Measurements from ENCODE around the gene DNAJA1. TPM values are rescaled to one million over a fixed set of nuclear protein-coding genes. Genes with fewer than 3 reads are reported as not detected.
A peak's percentile ranks its signal among the peaks of the same experiment; 100 is the strongest.

DNAJA1 gene
- total RNA-seq, 4 donors from 2014 or later, result 75.6 to 111 (median 96.5) TPM

GRCh38 chr9:33051144-33051543 lies 26.1 kb downstream of the DNAJA1 start:
- H3K4me1 ChIP-seq, result no peaks in the 10 kb centered on the region
- no peak overlapping the region for H3K4me3 ChIP-seq
- no peak for ATAC-seq
- no peaks in the 10 kb centered on the region for H3K27me3 ChIP-seq
- no peaks in the 10 kb centered on the region for H3K9me3 ChIP-seq
- no peak for TF ChIP-seq POLR2AphosphoS5 (IDR thresholded peaks at IDR 0.05)
- TF ChIP-seq POLR2A (IDR thresholded peaks at IDR 0.05), result no peak
- no peak for TF ChIP-seq EP300 (IDR thresholded peaks at IDR 0.05)
- no peak for TF ChIP-seq CTCF (IDR thresholded peaks at IDR 0.05)
- no peak overlapping the region for H3K27ac ChIP-seq
- H3K36me3 ChIP-seq, result peaks cover 5 to 98% of the 10 kb centered on the region in 2 donors
- WGBS, 2 donors (ENCODE audit: low coverage in 1 of 2), result 89 to 90% methylated on average over 4 of the region's 4 CpGs

GRCh38 chr9:33065157-33066076 lies 40.3 kb downstream of the DNAJA1 start:
- WGBS, 2 donors (ENCODE audit: low coverage in 1 of 2), result 76 to 85% methylated on average over 2 to 5 of the region's 5 CpGs
- no peaks in the 10 kb centered on the region for H3K27me3 ChIP-seq
- peaks cover 9 to 100% of the 10 kb centered on the region in 2 donors for H3K36me3 ChIP-seq
- no peak overlapping the region for H3K27ac ChIP-seq
- TF ChIP-seq EP300 (IDR thresholded peaks at IDR 0.05), result no peak
- TF ChIP-seq CTCF (IDR thresholded peaks at IDR 0.05), result no peak
- TF ChIP-seq POLR2AphosphoS5 (IDR thresholded peaks at IDR 0.05), result no peak
- TF ChIP-seq POLR2A (IDR thresholded peaks at IDR 0.05), result no peak
- ATAC-seq, result no peak
- no peaks in the 10 kb centered on the region for H3K9me3 ChIP-seq
- H3K4me3 ChIP-seq, result no peak overlapping the region
- H3K4me1 ChIP-seq, result no peaks in the 10 kb centered on the region

GRCh38 chr9:33068991-33069390 lies 43.9 kb downstream of the DNAJA1 start:
- ATAC-seq, result no peak
- WGBS, 2 donors (ENCODE audit: low coverage in 1 of 2), result 77 to 91% methylated on average over 1 of the region's 1 CpG
- no peak overlapping the region for H3K4me3 ChIP-seq
- no peaks in the 10 kb centered on the region for H3K27me3 ChIP-seq
- H3K9me3 ChIP-seq, result no peaks in the 10 kb centered on the region
- peaks cover 0 to 26% (median 0%) of the 10 kb centered on the region in 3 donors for H3K4me1 ChIP-seq
- TF ChIP-seq CTCF (IDR thresholded peaks at IDR 0.05) (no peak), EP300 (IDR thresholded peaks at IDR 0.05) (no peak), POLR2A (IDR thresholded peaks at IDR 0.05) (no peak), POLR2AphosphoS5 (IDR thresholded peaks at IDR 0.05) (no peak)
- H3K36me3 ChIP-seq, result peaks cover 7 to 100% of the 10 kb centered on the region in 2 donors
- no peak overlapping the region for H3K27ac ChIP-seq

- 0 to 2% methylated on average over 6 to 11 of the region's 53 CpGs for whole genome bisulfite sequencing, 2 donors (ENCODE audit: low coverage in 1 of 2)
- Histone ChIP-seq H3K4me3 (peak within 1 kb of the TSS; percentile 73 to 79), H3K36me3 (peaks cover 0 to 28% of the 10 kb centered on the region in 2 donors), H3K27me3 (no peaks in the 10 kb centered on the region), H3K4me1 (peaks cover 0 to 46% (median 0%) of the 10 kb centered on the region in 3 donors), H3K27ac (peak within 1 kb of the TSS; percentile 89 to 96 (median 95)), H3K9me3 (no peaks in the 10 kb centered on the region)
- TF ChIP-seq POLR2AphosphoS5 (IDR thresholded peaks at IDR 0.05) (peak; percentile 89), CTCF (IDR thresholded peaks at IDR 0.05) (no peak), EP300 (IDR thresholded peaks at IDR 0.05) (no peak), POLR2A (IDR thresholded peaks at IDR 0.05) (peak; percentile 59 to 68)
- peak; percentile 99 for ATAC-seq
These were observed 51.3 kb downstream of the DNAJA1 start, which contains the start of gene SMU1 for GRCh38 chr9:33076046-33077004. SMU1 (minus strand) TSS chr9:33076674; CDS start chr9:33076608, 66 bp downstream.
